Adrenal gland (tissue), 5 donors: ENCODE results near the gene NLRX1.
"Not testable (repeated sequence)": the region's sequence is repeated elsewhere in the genome, so short reads cannot be mapped to it uniquely, and the experiment has no call there.

ENCODE experiments used
- CTCF ChIP-seq, 6 experiments: fragments of 450-650 bp in 4 of 6; fragments of 200-600 bp in 2 of 6; sonication (generic) in 1 of 6; IDR thresholded peaks; 1 replicate in 5 of 6; 2 replicates in 1 of 6; pipeline versions ENCODE4 v1.5.1 to v1.8.0; 2016 to 2021; ENCODE audit warnings: antibody characterized with exemption in 6 of 6, mild to moderate bottlenecking in 2 of 6, moderate library complexity in 1 of 6
- POLR2A ChIP-seq, 2 donors: fragments of 450-650 bp; IDR thresholded peaks; one replicate each; pipeline ENCODE4 v1.6.1; 2017; ENCODE audit warnings: antibody characterized with exemption in 2 of 2, mild to moderate bottlenecking in 2 of 2, moderate library complexity in 1 of 2
- donor health status: DM: no; HTN: no; CAD: no.

DNA sequence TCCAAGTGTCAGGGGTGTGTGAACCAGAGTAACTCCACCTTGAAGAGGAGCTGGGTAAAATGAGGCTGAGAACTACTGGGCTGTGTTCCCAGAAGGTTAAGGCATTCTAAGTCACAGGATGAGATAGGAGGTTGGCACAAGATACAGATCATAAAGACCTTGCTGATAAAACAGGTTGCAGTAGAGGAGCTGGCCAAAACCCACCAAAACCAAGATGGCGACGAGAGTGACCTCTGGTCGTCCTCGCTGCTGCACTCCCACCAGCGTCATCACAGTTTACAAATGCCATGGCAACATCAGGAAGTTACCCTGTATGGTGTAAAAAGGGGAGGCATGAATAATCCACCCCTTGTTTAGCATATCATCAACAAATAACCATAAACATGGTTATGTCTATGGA lies 32.7 kb downstream of the NLRX1 start:
- TF ChIP-seq CTCF, POLR2A (IDR thresholded peaks at IDR 0.05): not testable (repeated sequence)
